Nephron progenitor cell (in vitro differentiated cells): ENCODE data around the gene DEFB124.

Source experiments
- DNase-seq: peaks from one replicate; pipeline ENCODE4 v3.0.0; 2021
- H3K27ac Mint-ChIP-seq: 2 replicates; pipeline ENCODE4 v1.8.0; 2021; ENCODE audit warnings: mild to moderate bottlenecking, moderate library complexity, mixed read lengths
- H3K27me3 Mint-ChIP-seq: 2 replicates; pipeline ENCODE4 v1.8.0; 2021; ENCODE audit warnings: mild to moderate bottlenecking, low read depth, mixed read lengths; ENCODE audit not compliant: poor library complexity
- H3K36me3 Mint-ChIP-seq: 2 replicates; pipeline ENCODE4 v1.8.0; 2021; ENCODE audit warnings: low read depth, mixed read lengths
- H3K4me1 Mint-ChIP-seq: 2 replicates; pipeline ENCODE4 v1.8.0; 2021; ENCODE audit warnings: mixed read lengths
- H3K4me3 Mint-ChIP-seq: 2 replicates; pipeline ENCODE4 v1.8.0; 2021; ENCODE audit warnings: mild to moderate bottlenecking, moderate library complexity, mixed read lengths
- H3K9me3 Mint-ChIP-seq: 2 replicates; pipeline ENCODE4 v1.8.0; 2021; ENCODE audit warnings: mild to moderate bottlenecking, moderate library complexity, mixed read lengths
- CTCF ChIP-seq: fragments of 200-600 bp; sonication (generic); IDR thresholded peaks from 2 replicates; pipeline ENCODE4 v1.5.0; 2021; ENCODE audit warnings: antibody characterized with exemption

The DEFB124 gene

GRCh38 chr20:31476643-31477215, 1.8 kb upstream of the DEFB124 start:
- H3K4me1 Mint-ChIP-seq, result no peaks in the 10 kb centered on the region
- peaks cover 6% of the 10 kb centered on the region for H3K27me3 Mint-ChIP-seq
- no peak for TF ChIP-seq CTCF
- H3K27ac Mint-ChIP-seq, result no peak overlapping the region
- H3K36me3 Mint-ChIP-seq, result peaks cover 5% of the 10 kb centered on the region
- no peak for DNase-seq
- H3K4me3 Mint-ChIP-seq, result no peak overlapping the region
- peaks cover 72% of the 10 kb centered on the region for H3K9me3 Mint-ChIP-seq

DNA sequence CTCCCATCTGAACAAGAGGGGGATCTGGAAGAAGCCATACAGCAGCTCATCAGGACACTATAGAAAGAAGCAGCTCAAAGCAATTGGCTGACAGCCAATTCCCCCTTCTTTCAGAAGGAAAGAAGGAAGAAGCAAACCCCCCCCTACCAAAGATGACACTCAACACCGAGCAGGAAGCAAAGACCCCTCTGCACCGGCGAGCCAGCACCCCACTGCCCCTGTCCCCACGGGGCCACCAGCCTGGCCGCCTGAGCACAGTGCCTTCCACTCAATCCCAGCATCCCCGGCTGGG, 1.3 kb upstream of the DEFB124 start:
- no peak for TF ChIP-seq CTCF
- no peak for DNase-seq
- Mint-ChIP-seq H3K36me3 (peaks cover 5% of the 10 kb centered on the region), H3K27ac (no peak overlapping the region), H3K4me3 (no peak overlapping the region), H3K4me1 (no peaks in the 10 kb centered on the region), H3K9me3 (peaks cover 67% of the 10 kb centered on the region), H3K27me3 (peaks cover 6% of the 10 kb centered on the region)

DNA sequence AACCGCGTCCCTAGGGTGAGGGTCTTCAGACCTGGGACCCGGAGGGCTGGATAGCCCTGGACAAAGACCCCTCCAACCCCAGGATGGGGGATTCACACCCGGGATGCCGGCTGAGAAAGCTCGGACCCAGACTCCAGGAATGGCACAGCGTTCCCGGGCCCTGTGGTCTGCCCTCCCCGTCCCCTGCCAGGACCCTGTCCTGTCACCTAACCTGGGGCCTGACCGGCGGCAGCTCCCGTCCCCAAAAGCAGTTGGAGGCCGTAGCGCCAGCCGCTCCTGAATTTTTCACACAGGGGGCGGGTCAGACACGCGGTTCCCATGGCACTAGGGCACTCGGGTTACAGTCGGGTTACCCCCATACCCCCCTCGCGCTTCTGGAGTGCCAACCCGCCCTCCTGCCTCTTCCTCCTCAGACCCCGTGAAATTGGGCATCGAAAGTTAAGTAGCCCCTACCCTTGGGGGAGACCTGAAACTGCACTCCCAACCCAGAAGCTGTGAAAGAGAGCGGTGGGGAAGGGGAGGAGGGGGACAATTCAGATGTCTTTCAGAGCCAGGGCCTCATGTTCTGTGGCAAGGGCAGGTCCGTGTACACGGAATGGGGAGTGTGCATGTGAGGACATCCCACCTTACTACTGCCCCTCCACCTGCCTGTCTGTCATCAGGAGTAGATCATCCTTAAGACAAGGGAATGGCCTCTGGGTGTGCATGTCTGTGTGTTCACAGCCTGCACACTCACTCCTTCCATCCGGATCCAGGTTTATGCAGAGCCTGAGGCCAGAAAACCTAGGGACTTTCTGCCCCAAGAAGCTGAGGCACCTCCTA, 756 bp upstream of the DEFB124 start:
- no peak for DNase-seq
- H3K9me3 Mint-ChIP-seq, result peaks cover 62% of the 10 kb centered on the region
- no peak overlapping the region for H3K27ac Mint-ChIP-seq
- TF ChIP-seq CTCF, result no peak
- H3K36me3 Mint-ChIP-seq, result peaks cover 5% of the 10 kb centered on the region
- no peaks in the 10 kb centered on the region for H3K4me1 Mint-ChIP-seq
- no peak overlapping the region for H3K4me3 Mint-ChIP-seq
- peaks cover 6% of the 10 kb centered on the region for H3K27me3 Mint-ChIP-seq

- Mint-ChIP-seq H3K4me3 (no peak overlapping the region), H3K4me1 (no peaks in the 10 kb centered on the region), H3K27me3 (peaks cover 3% of the 10 kb centered on the region), H3K9me3 (peaks cover 50% of the 10 kb centered on the region), H3K27ac (no peak overlapping the region), H3K36me3 (peaks cover 5% of the 10 kb centered on the region)
- no peak for TF ChIP-seq CTCF
- DNase-seq, result no peak
Measured at GRCh38 chr20:31474097-31474436, 860 bp downstream of the DEFB124 start.

- no peak for TF ChIP-seq CTCF
- Mint-ChIP-seq H3K9me3 (peaks cover 50% of the 10 kb centered on the region), H3K27ac (no peak overlapping the region), H3K27me3 (peaks cover 3% of the 10 kb centered on the region), H3K4me3 (no peak overlapping the region), H3K4me1 (no peaks in the 10 kb centered on the region), H3K36me3 (peaks cover 5% of the 10 kb centered on the region)
- no peak for DNase-seq
Measured at GRCh38 chr20:31473331-31474096, 1.4 kb downstream of the DEFB124 start.
